NCI-H82 (cell line): ENCODE results near the gene FCRL3.

Experiments
- DNase-seq: peaks from one replicate; lab custom pipeline; 2025; lab: John Stamatoyannopoulos, UW

The FCRL3 gene

DNA sequence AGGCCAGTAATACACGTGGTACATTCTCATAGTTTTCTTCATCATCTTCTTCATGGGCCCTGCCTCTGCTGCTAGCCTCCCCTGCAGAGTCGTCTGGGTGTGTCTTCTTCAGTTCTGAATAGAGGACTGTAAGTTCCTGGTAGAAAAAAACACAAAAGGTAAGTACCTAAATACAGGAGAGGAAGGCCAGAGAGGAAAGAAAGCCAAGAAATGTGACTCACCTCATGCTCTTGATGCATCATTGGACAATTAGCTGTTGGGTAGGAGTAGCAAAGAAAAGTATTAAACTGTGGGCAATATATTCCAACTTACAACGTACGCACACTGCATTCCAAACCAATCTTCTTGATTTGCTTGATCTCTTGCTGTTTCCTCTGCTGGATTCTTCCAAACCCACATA is 21.8 kb downstream of the FCRL3 start:
- DNase-seq = no peak

DNA sequence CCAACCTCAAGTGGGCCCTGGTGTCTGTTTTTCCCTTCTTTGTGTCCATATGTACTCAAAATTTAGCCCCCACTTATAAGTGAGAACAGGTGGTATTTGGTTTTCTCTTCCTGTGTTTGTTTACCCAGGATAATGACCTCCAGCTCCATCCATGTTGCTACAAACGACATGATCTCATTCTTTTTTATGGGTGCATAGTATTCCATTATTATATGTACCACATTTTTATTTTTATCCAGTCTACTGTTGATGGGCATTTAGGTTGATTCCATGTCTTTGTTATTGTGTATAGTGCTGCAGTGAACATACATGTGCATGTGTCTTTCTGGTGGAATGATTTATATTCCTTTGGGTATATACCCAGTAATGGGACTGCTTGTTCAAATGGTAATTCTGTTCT is 27.6 kb downstream of the FCRL3 start:
- DNase-seq = no peak

DNA sequence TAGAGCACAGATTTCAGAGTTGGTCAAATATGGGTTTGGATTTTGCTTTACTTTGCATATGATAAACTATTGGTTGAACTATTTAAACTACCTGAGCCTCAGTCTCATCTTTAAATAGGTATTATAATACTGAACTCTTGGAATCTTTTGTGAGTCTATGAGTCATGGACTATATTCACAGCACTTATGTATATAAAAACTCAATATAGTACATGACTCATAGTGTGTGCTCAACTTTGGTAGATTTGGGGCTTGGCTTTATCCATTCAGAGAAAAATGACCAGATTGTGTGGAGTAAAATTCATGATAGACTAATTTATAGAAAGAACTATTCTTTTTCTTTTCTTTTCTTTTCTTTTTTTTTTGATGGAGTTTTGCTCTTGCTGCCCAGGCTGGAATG is 28.7 kb downstream of the FCRL3 start:
- no peak for DNase-seq

DNA sequence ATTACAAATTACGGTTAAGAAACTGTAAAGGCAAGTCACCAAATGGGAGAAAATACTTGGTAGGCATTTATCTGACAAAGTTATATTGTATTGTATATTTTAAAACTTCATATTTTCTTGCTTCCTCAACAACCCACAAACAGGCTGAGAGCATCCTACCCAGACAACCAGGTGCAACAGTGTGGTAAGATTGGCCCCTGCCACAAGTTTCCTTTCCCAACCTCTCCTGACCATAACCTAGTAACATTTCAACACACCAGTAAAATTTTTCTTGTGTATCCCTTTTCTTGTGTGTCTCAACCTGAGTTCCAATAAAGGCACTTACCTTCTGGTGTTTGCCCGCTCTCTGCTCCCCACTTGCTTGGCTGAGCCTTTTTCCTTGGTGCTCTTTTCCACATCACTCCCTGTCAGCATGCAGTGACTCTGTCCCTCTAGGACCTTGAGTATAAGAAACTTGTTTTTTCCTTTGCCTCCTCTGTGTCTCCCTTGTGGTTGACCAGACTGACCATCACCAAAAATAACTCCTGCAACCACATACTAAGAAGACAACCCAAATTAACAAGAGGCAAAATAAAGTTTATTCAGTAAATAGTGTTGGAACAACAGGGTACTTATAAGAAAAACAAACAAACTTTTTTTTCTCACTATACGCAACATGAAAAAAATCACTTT is 40.9 kb downstream of the FCRL3 start:
- no peak for DNase-seq

DNA sequence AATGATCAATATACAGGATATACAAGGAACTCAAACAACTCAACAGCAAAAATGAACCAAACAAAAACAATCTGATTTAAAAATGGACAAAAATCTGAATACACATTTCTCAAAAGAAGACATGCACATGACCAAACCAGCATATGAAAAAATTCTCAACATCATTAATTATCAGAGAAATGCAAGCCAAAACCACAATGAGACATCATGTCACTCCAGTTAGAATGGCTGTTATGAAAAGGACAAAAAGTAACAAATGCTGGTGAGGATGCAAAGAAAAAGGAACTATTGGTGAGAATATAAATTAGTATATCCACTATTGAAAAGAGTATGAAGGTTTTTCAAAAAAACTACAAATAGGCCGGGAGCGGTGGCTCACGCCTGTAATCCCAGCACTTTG is 42.0 kb downstream of the FCRL3 start:
- no peak for DNase-seq

DNA sequence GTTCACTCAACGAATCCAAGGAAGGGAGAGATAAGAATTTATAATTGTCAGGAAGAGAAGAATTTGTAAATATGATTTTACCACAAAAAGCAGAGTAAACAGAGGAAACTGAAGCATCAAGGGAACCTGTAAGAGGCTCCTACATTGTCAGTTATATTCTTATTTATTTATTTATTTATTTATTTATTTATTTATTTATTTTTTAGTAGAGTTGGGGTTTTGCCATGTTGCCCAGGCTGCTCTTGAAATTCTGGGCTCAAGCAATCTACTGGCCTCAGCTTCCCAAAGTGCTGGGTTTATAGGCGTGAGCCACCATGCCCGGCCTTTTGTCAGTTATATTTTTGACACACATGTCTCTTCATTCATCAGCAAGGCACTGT is 47.1 kb downstream of the FCRL3 start:
- DNase-seq = no peak

DNA sequence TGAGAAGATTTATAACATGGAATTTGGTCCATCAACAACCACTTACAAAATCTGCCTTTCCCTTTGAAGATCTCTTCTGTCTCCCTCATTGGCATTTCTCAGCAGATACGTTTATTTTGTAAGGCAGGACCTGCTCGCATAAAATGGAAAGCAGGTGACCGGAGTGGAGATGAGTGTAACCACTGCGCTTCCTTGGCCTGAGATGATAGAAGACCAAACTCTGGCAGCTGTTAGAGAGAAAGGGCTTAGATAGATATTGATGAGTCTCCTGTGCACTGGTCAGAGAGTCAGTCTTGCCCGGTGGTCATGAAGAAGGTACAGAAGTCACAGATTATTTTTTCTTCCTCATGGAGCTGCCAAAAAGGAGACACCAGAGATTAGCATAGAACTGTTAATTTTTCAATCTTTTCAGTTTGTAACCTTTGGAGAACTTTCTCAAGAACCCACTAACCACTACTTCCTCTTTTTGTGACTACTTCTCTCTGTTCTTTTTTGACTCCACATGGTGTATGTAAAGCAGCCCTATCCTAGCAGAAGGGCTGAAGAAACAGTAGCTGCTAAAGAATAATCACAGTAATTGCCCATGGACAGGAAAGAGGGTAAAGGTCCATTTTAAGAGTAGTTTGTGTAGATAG is 47.6 kb downstream of the FCRL3 start:
- DNase-seq = no peak

DNA sequence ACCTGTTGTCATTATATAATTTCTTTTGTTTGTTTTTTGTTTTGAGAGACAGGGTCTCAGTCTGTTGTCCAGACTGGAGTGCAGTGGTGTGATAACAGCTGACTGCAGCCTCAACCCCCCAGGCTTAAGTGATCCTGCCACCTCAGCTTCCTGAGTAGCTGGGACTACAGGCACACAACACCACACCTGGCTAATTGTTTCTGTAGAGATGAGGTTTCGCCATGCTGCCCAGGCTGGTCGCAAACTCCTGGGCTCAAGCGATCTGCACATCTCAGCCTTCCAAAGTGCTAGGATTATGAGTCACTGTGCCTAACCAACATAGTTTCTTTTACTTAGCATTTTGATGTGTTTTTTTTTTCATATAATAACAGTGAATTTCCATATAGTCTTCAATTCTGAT is 52.3 kb downstream of the FCRL3 start:
- no peak for DNase-seq

DNA sequence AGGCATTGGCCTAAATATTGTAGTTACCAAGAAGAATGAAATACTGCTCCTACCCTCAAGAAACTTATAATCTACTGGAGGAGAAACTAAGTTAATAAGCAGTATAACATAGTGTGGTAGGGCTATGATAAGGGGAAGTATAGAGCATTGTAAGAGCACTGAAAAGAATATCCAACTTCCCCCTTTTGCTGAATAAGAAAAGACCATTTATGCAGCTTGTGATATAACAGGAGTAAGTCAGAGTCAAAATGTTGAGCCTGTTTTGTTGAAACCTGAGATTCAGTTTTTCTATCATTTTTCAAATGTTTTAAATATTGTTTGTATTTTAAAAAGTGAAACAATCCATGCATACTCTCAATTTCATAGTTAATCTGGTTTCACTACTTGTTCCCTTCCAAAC is 54.4 kb downstream of the FCRL3 start:
- no peak for DNase-seq

DNA sequence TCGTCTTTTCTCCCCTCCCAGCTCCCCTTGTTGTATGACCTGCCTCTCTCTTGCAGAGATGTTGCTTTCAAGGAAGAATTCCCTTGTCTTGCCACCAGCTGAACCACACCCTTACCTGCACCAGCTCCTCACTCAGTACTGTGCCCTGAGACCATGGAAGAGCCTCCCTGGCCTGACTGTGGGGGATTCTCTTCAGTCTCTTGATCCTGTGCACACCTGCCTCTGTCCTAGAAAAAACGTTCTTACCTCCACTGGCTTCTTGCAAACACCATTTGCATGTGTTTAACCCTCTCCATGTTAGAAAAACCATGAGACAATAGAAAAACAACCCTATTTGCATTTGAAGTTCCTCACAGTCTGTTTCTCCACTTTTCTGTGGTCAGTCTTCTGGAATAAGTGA is 59.4 kb downstream of the FCRL3 start:
- DNase-seq = no peak

DNA sequence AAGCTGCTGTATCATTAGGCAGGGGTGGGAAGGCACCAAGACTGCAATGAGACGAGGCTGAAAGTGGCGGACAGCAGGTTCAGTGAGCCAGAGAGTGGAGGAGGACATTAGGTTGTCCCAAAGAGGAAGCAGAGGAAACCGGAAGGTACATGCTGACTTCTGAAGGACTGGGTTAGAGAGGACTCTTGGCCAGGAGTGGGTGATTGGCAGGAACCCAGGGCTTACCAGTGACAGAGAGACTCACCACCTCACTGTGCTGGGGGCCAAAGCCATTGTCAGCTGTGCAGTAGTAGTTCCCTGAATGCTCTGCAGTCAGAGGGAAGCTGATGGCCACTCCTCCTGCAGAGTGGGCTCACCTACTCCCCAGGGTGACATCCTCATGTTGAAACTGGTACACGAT is 60.8 kb downstream of the FCRL3 start:
- no peak for DNase-seq

DNA sequence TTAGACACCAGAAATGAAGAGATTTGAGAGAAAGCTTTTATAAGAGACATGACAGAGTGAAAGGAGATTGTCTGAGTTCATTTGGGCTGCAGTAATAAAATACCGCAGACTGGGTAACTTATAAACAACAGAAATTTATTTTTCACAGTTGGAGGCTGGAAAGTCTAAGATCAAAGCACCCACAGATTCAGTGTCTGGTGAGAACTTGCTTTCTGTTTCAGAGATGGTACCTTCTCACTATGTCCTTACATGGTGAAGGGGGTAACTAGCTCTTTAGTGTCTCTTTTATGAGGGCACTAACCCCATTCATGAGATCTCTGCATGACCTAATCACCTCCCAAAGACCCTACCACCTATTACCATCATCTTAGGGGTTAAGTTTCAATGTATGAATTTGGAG is 71.8 kb downstream of the FCRL3 start:
- no peak for DNase-seq
